A673 (cell line): ENCODE data around the gene DIPK2A. TPM values are rescaled to one million over a fixed set of nuclear protein-coding genes. Genes with fewer than 3 reads are reported as not detected.

Source experiments
- BruUV-seq: library from RNA; stranded (reverse); fragments of 400-500 nt; replicated peaks from 2 replicates; lab custom pipeline; 2021; lab: Mats Ljungman, UMichigan
- CTCF ChIA-PET: fragments of 300-600 bp; sonication (Branson Sonifier 250); formaldehyde crosslinking; loops from one replicate; lab custom pipeline; 2022; ENCODE audit warnings: antibody characterized with exemption; lab: Charles Lee
- POLR2A ChIA-PET: fragments of 300-600 bp; sonication (Branson Sonifier 250); formaldehyde crosslinking; loops from one replicate; lab custom pipeline; 2022; ENCODE audit warnings: antibody characterized with exemption; ENCODE audit not compliant: low non-redundant PET; lab: Charles Lee
- DNase-seq: peaks from one replicate; pipeline ENCODE4 v3.0.0-alpha.2; 2015; ENCODE audit warnings: low spot score
- H3K27ac ChIP-seq: fragments of 200-600 bp; sonication (generic); 2 replicates; pipeline ENCODE4 v1.5.1; 2016; ENCODE audit warnings: mixed run types, low read depth, mild to moderate bottlenecking, mixed read lengths, antibody characterized with exemption, low read length; ENCODE audit not compliant: poor library complexity, severe bottlenecking
- H3K27me3 ChIP-seq: fragments of 200-600 bp; sonication (generic); replicated peaks from 2 replicates; pipeline ENCODE4 v1.6.1; 2017; ENCODE audit warnings: mixed run types, low read depth, mild to moderate bottlenecking, mixed read lengths, antibody characterized with exemption, low read length; ENCODE audit not compliant: insufficient read depth, poor library complexity
- H3K36me3 ChIP-seq: fragments of 200-600 bp; sonication (generic); 2 replicates; pipeline ENCODE4 v1.6.1; 2016; ENCODE audit warnings: mixed run types, mild to moderate bottlenecking, mixed read lengths, antibody characterized with exemption, low read length; ENCODE audit not compliant: insufficient read depth, poor library complexity, severe bottlenecking
- H3K4me1 ChIP-seq: fragments of 200-600 bp; sonication (generic); 2 replicates; pipeline ENCODE4 v1.6.1; 2017; ENCODE audit warnings: mixed run types, mild to moderate bottlenecking, mixed read lengths, antibody characterized with exemption, low read length; ENCODE audit not compliant: insufficient read depth, poor library complexity, severe bottlenecking
- H3K4me3 ChIP-seq: fragments of 200-600 bp; sonication (generic); 2 replicates; pipeline ENCODE4 v1.5.1; 2016; ENCODE audit warnings: low read depth, mixed run types, mild to moderate bottlenecking, mixed read lengths, low read length; ENCODE audit not compliant: poor library complexity, severe bottlenecking
- H3K9me3 ChIP-seq: fragments of 200-600 bp; sonication (generic); 2 replicates; pipeline ENCODE4 v1.6.1; 2016; ENCODE audit warnings: mixed run types, low read depth, mild to moderate bottlenecking, mixed read lengths, antibody characterized with exemption, low read length; ENCODE audit not compliant: poor library complexity, severe bottlenecking
- CTCF ChIP-seq: fragments of 300-800, 200-600 bp; sonication (generic); conservative IDR thresholded peaks from 2 replicates; pipeline ENCODE4 v1.5.1; 2017; ENCODE audit warnings: low read depth, mild to moderate bottlenecking, antibody characterized with exemption, low read length, moderate library complexity, mixed read lengths
- EZH2 ChIP-seq: fragments of 200-600 bp; sonication (generic); IDR thresholded peaks from 2 replicates; pipeline ENCODE4 v1.6.1; 2017; ENCODE audit warnings: borderline replicate concordance, low read depth, mild to moderate bottlenecking, mixed read lengths, antibody characterized with exemption, low read length; ENCODE audit not compliant: poor library complexity, severe bottlenecking
- intact Hi-C: fragments of 100-400 bp; cut with micrococcal nuclease; formaldehyde crosslinking; loops from one replicate; pipeline ENCODE4 v1.10.0; 2022; ENCODE audit not compliant: unreplicated experiment
- total RNA-seq: library from RNA; stranded (reverse); gene quantifications from 2 replicates; pipeline ENCODE4 v1.2.3, GENCODE V29; 2021

Gene DIPK2A
- total RNA-seq, 1 experiment from 2014 or later = 47.7 TPM

GRCh38 chr3:143979041-143979440, 7.4 kb downstream of the DIPK2A start:
- no peaks in the 10 kb centered on the region for H3K9me3 ChIP-seq
- intact Hi-C loops = loop anchor here (10.0 kb wide), 2 partner anchors 386 to 616 kb away; no protein-coding TSS in a partner anchor
- no peak overlapping the region for H3K4me3 ChIP-seq
- no TSS peak for BruUV-seq
- no peaks in the 10 kb centered on the region for H3K27me3 ChIP-seq
- CTCF ChIA-PET = no interaction called here
- peaks cover 40% of the 10 kb centered on the region for H3K4me1 ChIP-seq
- H3K27ac ChIP-seq = no peak overlapping the region
- DNase-seq = no peak
- TF ChIP-seq CTCF (no peak), EZH2 (no peak)
- POLR2A ChIA-PET = no interaction called here
- no peaks in the 10 kb centered on the region for H3K36me3 ChIP-seq

GRCh38 chr3:143979813-143980212, 8.2 kb downstream of the DIPK2A start:
- no peaks in the 10 kb centered on the region for H3K27me3 ChIP-seq
- TF ChIP-seq EZH2 (no peak), CTCF (no peak)
- no peak overlapping the region for H3K27ac ChIP-seq
- ChIA-PET CTCF (no interaction called here), POLR2A (no interaction called here)
- BruUV-seq = no TSS peak
- intact Hi-C loops = loop anchor here (10.0 kb wide), 2 partner anchors 385 to 615 kb away; no protein-coding TSS in a partner anchor
- H3K9me3 ChIP-seq = no peaks in the 10 kb centered on the region
- no peaks in the 10 kb centered on the region for H3K36me3 ChIP-seq
- DNase-seq = no peak
- H3K4me3 ChIP-seq = no peak overlapping the region
- H3K4me1 ChIP-seq = peaks cover 36% of the 10 kb centered on the region

- no peak for TF ChIP-seq CTCF
- TF ChIP-seq EZH2 = no peak
- Histone ChIP-seq H3K9me3 (no peaks in the 10 kb centered on the region), H3K27ac (no peak overlapping the region), H3K27me3 (no peaks in the 10 kb centered on the region), H3K36me3 (peaks cover 25% of the 10 kb centered on the region), H3K4me1 (peaks cover 3% of the 10 kb centered on the region), H3K4me3 (no peak overlapping the region)
- no TSS peak for BruUV-seq
- intact Hi-C loops = no loop called here
- CTCF ChIA-PET = no interaction called here
- POLR2A ChIA-PET = interaction anchor here (0.7 kb wide), 1 partner anchor 364 kb away, joined by 3 read pairs; no protein-coding TSS in a partner anchor
- DNase-seq = no peak
Observed at GRCh38 chr3:143988306-143988705, 16.7 kb downstream of the DIPK2A start.
